Endothelial cell of umbilical vein (primary cell): ENCODE data around the gene POLA1.

ENCODE experiments used
- POLR2A ChIP-seq: IDR thresholded peaks from 2 replicates; pipeline ENCODE4 v1.6.1; 2012; ENCODE audit warnings: low read depth, mild to moderate bottlenecking, control low read depth, low read length
- TF ChIP-seq, protein P1 (sequence below), 2 donors: IDR thresholded peaks; 1 replicate in 1 of 2; 2 replicates in 1 of 2; pipeline ENCODE4 v1.5.1; 2011; ENCODE audit warnings: low read length in 2 of 2, mild to moderate bottlenecking in 2 of 2, moderate library complexity in 2 of 2, control low read depth in 1 of 2, inconsistent platforms in 1 of 2, low read depth in 1 of 2; ENCODE audit not compliant: insufficient read depth in 1 of 2; ENCODE audit errors: extremely low read depth in 1 of 2

DNA sequence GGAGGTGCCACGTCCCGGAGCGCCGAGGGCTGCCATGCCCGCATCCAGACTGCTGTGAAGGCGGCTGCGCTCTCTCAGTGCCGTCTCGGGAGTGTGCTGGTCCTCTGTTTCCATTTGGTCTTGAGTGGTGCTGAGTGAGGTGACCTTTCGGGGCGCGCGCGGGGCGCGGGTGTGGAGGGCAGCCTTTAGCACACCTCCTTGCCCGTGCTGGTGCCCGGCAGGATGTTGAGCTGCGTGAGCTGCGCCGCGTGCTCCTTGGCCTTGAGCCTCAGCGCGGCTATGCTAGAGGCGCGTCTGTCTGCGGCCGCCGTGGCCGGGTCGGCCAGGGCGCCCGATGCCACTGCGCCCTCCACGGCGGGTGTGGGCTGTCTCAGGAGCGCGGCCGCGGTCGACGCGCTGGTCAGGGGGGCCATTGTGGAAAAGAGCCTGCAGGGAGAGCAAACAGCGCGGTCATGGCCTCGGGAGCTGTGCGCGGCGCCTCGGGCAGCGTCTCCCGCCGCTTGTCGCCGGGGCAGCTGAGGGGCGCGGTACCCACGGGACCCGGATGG is 310.8 kb downstream of the POLA1 start:
- TF ChIP-seq, protein P1, sequence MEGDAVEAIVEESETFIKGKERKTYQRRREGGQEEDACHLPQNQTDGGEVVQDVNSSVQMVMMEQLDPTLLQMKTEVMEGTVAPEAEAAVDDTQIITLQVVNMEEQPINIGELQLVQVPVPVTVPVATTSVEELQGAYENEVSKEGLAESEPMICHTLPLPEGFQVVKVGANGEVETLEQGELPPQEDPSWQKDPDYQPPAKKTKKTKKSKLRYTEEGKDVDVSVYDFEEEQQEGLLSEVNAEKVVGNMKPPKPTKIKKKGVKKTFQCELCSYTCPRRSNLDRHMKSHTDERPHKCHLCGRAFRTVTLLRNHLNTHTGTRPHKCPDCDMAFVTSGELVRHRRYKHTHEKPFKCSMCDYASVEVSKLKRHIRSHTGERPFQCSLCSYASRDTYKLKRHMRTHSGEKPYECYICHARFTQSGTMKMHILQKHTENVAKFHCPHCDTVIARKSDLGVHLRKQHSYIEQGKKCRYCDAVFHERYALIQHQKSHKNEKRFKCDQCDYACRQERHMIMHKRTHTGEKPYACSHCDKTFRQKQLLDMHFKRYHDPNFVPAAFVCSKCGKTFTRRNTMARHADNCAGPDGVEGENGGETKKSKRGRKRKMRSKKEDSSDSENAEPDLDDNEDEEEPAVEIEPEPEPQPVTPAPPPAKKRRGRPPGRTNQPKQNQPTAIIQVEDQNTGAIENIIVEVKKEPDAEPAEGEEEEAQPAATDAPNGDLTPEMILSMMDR (IDR thresholded peaks at IDR 0.05; ENCODE audit: extremely low read depth in 1 of 2, insufficient read depth in 1 of 2, low read depth in 1 of 2, low read length in 2 of 2), result no peak
- TF ChIP-seq POLR2A, result no peak
